ENCODE results near the gene PDE11A.

Gene PDE11A

DNA sequence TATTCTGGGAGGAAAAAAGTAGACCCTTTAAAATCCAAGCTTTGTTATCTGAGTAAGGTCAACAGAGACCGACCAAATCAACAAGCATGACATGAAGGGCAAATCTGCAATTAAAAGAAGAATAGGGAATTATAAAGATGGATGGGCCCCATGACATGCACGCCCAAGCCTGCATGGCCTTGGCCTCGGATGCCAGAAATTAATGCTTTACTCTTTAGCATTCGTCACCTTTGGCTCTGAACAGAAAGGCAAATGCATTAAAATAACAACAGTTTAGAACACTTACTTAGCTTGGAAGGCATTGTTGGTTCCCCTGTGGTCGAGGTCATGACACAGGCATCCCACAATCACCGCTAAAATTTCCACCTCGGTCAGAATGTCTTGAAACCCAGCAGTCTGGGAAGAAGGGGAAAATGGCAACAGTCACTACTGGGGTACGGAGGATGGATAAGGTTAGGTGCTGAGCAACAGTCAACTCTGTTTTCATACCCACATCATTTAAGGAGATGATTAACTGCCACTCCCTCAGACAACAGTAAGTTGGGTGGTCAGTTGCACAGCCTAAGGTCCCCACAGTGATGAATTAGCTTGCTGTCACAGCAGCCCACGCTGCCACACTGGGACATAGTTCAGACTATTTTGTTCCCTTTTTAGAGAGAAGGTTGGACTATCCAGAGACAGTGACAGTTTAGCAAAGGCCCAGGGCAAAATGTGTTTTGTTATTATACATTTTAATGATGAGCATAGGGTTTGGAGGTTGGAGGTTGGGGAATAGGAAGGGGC is 360.9 kb downstream of the PDE11A start:
- H3K4me3 ChIP-seq (ENCODE audit: extremely low read depth, insufficient read depth, low read length, poor library complexity, severe bottlenecking): no peak overlapping the region
- no peaks in the 10 kb centered on the region for H3K4me1 ChIP-seq (ENCODE audit: control insufficient read depth, insufficient read depth, low read length, poor library complexity, severe bottlenecking)
- no peaks in the 10 kb centered on the region for H3K9me3 ChIP-seq (ENCODE audit: control insufficient read depth, low read length)
- WGBS, 2 experiments (ENCODE audit: insufficient coverage in 2 of 2): 72 to 87% methylated on average over 3 to 7 of the region's 9 CpGs
- H3K36me3 ChIP-seq (ENCODE audit: control insufficient read depth, insufficient read depth, low read length): no peaks in the 10 kb centered on the region
- no peak overlapping the region for H3K27ac ChIP-seq (ENCODE audit: low read depth, low read length, severe bottlenecking)

DNA sequence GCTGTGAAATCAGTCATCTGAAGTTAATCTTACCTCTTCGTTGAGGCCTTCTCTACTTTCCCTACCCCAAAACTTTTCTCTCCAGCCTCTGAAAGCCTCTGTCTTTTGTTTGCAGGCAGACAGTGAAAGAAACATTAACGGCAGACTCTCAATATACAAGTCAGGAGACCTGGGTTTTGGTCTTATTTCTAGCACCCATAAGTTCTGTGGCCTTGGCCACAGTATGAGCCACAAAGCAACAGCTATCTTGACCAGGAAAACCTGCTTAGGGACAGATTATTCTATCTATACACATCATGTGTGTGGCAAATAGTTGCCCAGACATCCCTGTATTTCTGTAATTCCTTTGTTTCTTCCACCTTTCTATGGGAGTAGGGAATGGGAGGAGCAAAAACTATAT is 361.7 kb downstream of the PDE11A start:
- no peak overlapping the region for H3K4me3 ChIP-seq (ENCODE audit: extremely low read depth, insufficient read depth, low read length, poor library complexity, severe bottlenecking)
- H3K4me1 ChIP-seq (ENCODE audit: control insufficient read depth, insufficient read depth, low read length, poor library complexity, severe bottlenecking): no peaks in the 10 kb centered on the region
- 100% methylated on average over 1 to 2 of the region's 2 CpGs for WGBS, 2 experiments (ENCODE audit: insufficient coverage in 2 of 2)
- H3K27ac ChIP-seq (ENCODE audit: low read depth, low read length, severe bottlenecking): no peak overlapping the region
- H3K9me3 ChIP-seq (ENCODE audit: control insufficient read depth, low read length): no peaks in the 10 kb centered on the region
- H3K36me3 ChIP-seq (ENCODE audit: control insufficient read depth, insufficient read depth, low read length): no peaks in the 10 kb centered on the region

DNA sequence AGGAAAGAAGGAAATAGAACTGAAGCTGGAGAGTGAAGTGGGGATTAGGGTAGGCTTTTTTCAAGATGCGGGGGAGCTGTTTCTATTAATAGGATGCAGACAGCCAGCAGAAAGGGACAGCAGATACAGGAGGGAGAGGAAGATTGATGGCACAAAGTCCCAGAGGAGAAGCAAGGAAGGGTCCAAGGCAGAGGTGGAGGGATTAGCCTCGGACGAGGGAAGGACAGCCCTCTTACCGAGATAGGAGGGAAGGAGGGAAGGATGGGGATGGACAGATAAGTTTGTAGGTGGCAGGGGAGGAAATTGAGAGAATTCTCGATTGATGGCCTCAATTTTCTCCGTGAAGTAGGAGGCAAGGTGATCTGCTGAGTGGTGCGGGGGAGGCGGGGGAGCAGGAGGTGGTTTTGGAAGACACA is 362.6 kb downstream of the PDE11A start:
- Histone ChIP-seq H3K27ac (ENCODE audit: low read depth, low read length, severe bottlenecking) (no peak overlapping the region), H3K4me3 (ENCODE audit: extremely low read depth, insufficient read depth, low read length, poor library complexity, severe bottlenecking) (no peak overlapping the region), H3K36me3 (ENCODE audit: control insufficient read depth, insufficient read depth, low read length) (no peaks in the 10 kb centered on the region), H3K9me3 (ENCODE audit: control insufficient read depth, low read length) (no peaks in the 10 kb centered on the region), H3K4me1 (ENCODE audit: control insufficient read depth, insufficient read depth, low read length, poor library complexity, severe bottlenecking) (no peaks in the 10 kb centered on the region)
- WGBS, 2 experiments (ENCODE audit: insufficient coverage in 2 of 2): 88 to 94% methylated on average over 8 of the region's 8 CpGs

DNA sequence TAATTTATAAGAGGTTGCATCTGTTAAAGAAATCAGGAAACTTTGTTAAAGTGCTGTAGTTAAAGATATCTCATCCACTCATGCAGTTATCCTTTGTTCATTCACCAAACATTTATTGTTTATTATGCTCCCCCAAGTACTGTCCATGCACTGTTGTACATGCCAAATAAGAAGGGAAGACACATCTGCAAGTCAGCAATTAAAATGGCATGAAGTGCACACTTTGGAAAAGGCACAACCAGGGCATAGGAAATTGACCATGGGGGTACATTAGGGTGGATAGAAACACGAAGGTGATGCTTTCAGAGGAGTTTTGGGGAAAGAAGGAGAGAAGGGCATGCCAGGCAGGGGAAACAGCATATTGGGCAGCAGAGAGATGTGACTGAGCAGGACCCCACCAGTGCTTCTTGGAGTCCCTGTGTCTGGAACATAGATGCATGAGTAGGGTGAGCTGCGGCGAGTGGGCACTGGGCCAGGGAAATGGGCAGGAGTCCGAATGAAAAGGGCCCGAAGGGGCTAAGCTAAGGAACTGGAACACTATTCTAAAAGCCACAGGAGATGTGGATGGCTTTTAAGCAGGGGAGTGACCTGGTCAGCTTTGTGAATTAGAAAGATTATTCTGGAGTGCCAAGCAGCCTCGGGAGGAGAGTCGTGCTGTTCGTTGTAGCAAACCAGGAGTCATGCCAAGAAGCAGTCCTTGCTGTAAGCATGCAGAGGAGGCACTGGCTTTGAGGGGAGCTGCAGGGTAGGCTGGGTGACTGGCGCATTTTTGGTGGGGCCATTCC is 363.7 kb downstream of the PDE11A start:
- no peak overlapping the region for H3K4me3 ChIP-seq (ENCODE audit: extremely low read depth, insufficient read depth, low read length, poor library complexity, severe bottlenecking)
- WGBS, 2 experiments (ENCODE audit: insufficient coverage in 2 of 2): 87% methylated on average over 9 of the region's 9 CpGs
- no peaks in the 10 kb centered on the region for H3K4me1 ChIP-seq (ENCODE audit: control insufficient read depth, insufficient read depth, low read length, poor library complexity, severe bottlenecking)
- no peaks in the 10 kb centered on the region for H3K9me3 ChIP-seq (ENCODE audit: control insufficient read depth, low read length)
- no peak overlapping the region for H3K27ac ChIP-seq (ENCODE audit: low read depth, low read length, severe bottlenecking)
- H3K36me3 ChIP-seq (ENCODE audit: control insufficient read depth, insufficient read depth, low read length): no peaks in the 10 kb centered on the region

DNA sequence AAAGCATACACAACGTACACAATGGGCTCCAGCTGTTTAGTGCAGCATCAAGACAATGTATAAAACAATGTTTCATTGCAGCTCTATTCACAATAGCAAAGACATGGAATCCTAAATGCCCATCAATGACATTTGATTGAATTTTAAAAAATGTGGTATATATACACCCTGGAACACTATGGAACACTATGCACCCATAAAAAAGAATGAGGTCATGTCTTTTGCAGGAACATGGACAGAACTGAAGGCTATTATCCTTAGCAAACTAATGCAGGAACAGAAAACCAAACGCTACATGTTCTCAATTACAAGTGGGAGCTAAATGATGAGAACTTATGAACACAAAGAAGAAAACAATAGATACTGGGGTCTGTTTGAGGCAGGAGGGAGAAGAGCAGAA is 364.5 kb downstream of the PDE11A start:
- H3K4me1 ChIP-seq (ENCODE audit: control insufficient read depth, insufficient read depth, low read length, poor library complexity, severe bottlenecking): no peaks in the 10 kb centered on the region
- no peaks in the 10 kb centered on the region for H3K9me3 ChIP-seq (ENCODE audit: control insufficient read depth, low read length)
- no peaks in the 10 kb centered on the region for H3K36me3 ChIP-seq (ENCODE audit: control insufficient read depth, insufficient read depth, low read length)
- H3K4me3 ChIP-seq (ENCODE audit: extremely low read depth, insufficient read depth, low read length, poor library complexity, severe bottlenecking): no peak overlapping the region
- 82% methylated on average over 1 of the region's 2 CpGs; no CpG with 5 or more reads in 1 of the 2 experiments for WGBS, 2 experiments (ENCODE audit: insufficient coverage in 2 of 2)
- H3K27ac ChIP-seq (ENCODE audit: low read depth, low read length, severe bottlenecking): no peak overlapping the region

DNA sequence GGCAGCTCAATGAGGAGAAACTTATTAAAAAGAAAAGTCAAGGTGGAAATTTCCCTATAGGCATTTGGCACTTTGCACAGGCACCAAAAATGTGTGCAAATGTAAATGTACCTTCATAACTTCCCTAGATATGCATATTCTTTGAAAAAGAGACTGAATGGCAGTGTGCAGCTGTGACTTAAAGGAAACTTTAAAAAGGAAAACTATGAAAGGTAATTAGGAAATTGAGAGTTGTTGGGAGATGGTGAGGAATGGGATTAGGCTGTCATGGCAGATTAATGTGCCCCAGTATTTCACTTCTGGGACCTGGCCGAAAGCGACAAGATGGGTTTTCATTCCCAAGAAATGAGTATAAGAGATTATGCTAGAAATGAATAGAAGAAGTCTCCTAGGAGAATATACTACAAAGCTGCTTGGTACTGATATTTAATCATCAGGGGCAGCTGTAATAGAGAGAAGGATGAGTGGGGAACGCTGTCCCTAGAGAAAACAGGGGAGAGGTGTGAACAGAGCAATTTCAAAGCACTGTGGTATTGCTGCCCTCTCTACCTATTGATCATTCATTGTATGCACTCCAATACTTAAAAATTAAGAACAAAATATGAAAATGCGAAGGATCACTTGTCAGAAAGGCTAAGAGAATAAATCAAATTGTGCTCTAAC is 366.9 kb downstream of the PDE11A start:
- Histone ChIP-seq H3K36me3 (ENCODE audit: control insufficient read depth, insufficient read depth, low read length) (no peaks in the 10 kb centered on the region), H3K4me1 (ENCODE audit: control insufficient read depth, insufficient read depth, low read length, poor library complexity, severe bottlenecking) (no peaks in the 10 kb centered on the region)
- 58 to 72% methylated on average over 2 of the region's 4 CpGs for WGBS, 2 experiments (ENCODE audit: insufficient coverage in 2 of 2)

DNA sequence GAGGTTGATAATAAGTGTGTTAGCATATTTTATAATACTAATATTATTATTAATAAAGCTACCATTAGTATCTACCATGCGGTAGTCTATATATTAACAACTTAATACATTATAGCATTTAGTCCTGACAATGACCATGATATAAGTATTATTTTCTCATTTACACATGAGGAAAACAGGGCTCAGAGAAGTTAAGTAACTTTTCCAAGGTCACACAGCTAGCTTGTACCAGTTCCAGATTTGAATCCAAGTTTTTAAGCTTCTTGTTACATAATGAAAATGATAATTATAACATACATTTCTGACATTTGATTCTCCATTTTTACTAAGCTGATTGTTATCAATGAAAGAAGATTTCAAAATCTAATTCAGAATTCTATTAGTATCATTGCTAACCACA is 369.4 kb downstream of the PDE11A start:
- H3K9me3 ChIP-seq (ENCODE audit: control insufficient read depth, low read length): no peaks in the 10 kb centered on the region
- H3K27ac ChIP-seq (ENCODE audit: low read depth, low read length, severe bottlenecking): no peak overlapping the region
- WGBS, 2 experiments (ENCODE audit: insufficient coverage in 2 of 2): no CpG with 5 or more reads among the region's 1 CpG
- no peaks in the 10 kb centered on the region for H3K4me1 ChIP-seq (ENCODE audit: control insufficient read depth, insufficient read depth, low read length, poor library complexity, severe bottlenecking)
- H3K4me3 ChIP-seq (ENCODE audit: extremely low read depth, insufficient read depth, low read length, poor library complexity, severe bottlenecking): no peak overlapping the region
- H3K36me3 ChIP-seq (ENCODE audit: control insufficient read depth, insufficient read depth, low read length): no peaks in the 10 kb centered on the region

More for the DNA sequence above, 366.9 kb downstream of the PDE11A start:
- H3K9me3 ChIP-seq (ENCODE audit: control insufficient read depth, low read length): no peaks in the 10 kb centered on the region
- H3K27ac ChIP-seq (ENCODE audit: low read depth, low read length, severe bottlenecking): no peak overlapping the region
- H3K4me3 ChIP-seq (ENCODE audit: extremely low read depth, insufficient read depth, low read length, poor library complexity, severe bottlenecking): no peak overlapping the region

DNA sequence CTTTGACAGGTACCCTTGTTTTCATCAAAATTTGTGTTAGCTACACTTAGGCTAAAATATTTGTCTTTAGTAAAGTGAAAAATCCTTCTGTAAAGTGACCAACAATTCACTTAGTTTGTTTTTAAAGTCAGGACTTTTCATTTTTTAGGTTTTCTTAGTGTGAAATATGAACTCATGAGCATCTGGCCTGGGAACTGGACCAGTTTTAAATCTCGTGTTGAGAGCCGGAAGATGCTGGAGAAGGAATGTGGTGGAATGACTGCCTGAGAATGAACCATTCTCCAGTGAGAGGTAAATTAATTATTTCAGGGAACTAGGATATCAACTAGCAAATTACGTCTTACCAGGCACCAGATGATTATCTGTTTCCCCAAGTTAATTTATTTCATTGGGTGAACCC is 374.3 kb downstream of the PDE11A start:
- H3K27ac ChIP-seq (ENCODE audit: low read depth, low read length, severe bottlenecking): no peak overlapping the region
- WGBS, 2 experiments (ENCODE audit: insufficient coverage in 2 of 2): 82 to 100% methylated on average over 2 to 3 of the region's 3 CpGs
- no peak overlapping the region for H3K4me3 ChIP-seq (ENCODE audit: extremely low read depth, insufficient read depth, low read length, poor library complexity, severe bottlenecking)
- no peaks in the 10 kb centered on the region for H3K36me3 ChIP-seq (ENCODE audit: control insufficient read depth, insufficient read depth, low read length)
- H3K9me3 ChIP-seq (ENCODE audit: control insufficient read depth, low read length): no peaks in the 10 kb centered on the region
- no peaks in the 10 kb centered on the region for H3K4me1 ChIP-seq (ENCODE audit: control insufficient read depth, insufficient read depth, low read length, poor library complexity, severe bottlenecking)

DNA sequence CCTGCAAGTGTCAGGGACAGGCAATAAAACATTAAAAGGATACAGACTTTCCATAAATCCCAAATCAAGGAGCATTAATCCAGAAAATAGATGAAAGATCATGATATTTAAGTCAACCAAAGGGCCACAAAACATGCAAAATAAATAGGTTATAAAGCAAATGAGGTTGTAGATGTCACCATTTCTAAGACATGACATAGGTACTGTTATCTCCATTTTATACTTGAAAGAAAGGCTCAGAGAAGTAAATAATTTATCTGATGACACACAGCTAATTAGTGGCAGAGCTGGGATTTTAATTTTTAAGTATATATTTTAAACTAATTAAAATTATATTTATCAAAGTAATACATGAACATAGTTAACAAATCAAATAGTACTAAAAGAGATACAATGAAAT is 378.2 kb downstream of the PDE11A start:
- no peaks in the 10 kb centered on the region for H3K36me3 ChIP-seq (ENCODE audit: control insufficient read depth, insufficient read depth, low read length)
- no peak overlapping the region for H3K27ac ChIP-seq (ENCODE audit: low read depth, low read length, severe bottlenecking)
- H3K4me3 ChIP-seq (ENCODE audit: extremely low read depth, insufficient read depth, low read length, poor library complexity, severe bottlenecking): no peak overlapping the region
- no peaks in the 10 kb centered on the region for H3K4me1 ChIP-seq (ENCODE audit: control insufficient read depth, insufficient read depth, low read length, poor library complexity, severe bottlenecking)
- H3K9me3 ChIP-seq (ENCODE audit: control insufficient read depth, low read length): no peaks in the 10 kb centered on the region

DNA sequence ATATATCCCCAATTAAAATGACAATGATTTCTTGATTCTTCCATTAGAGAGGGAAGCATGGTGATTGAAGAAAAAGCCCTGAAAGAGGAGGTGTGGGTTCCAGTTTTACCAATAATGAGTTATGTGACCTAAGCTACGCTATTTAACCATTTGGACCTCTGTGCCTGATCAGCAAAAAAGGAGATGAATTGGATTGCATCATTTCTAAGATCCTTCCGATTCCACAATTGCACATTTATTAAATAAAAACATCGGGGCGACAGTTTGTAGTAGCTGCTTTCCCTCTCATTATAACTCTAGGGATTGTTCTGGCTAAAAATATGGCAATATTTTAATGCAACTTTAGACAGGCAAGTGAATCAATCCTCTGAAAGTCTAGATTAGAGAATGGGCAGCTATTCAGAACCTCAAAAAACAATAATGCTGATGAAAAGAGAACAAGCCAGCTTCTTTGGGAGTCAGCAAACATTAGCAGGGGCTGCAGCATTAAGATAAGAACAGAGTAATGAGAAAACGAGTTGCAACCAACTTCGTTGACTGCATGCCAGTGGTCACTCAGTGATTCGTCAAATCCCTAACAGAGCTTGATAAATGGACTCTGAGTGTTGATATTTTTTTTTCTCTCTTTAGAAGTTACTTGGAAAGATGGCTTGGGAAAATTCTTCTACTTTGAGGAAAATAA is 378.8 kb downstream of the PDE11A start:
- no peaks in the 10 kb centered on the region for H3K9me3 ChIP-seq (ENCODE audit: control insufficient read depth, low read length)
- no peaks in the 10 kb centered on the region for H3K4me1 ChIP-seq (ENCODE audit: control insufficient read depth, insufficient read depth, low read length, poor library complexity, severe bottlenecking)
- H3K4me3 ChIP-seq (ENCODE audit: extremely low read depth, insufficient read depth, low read length, poor library complexity, severe bottlenecking): no peak overlapping the region
- WGBS, 2 experiments (ENCODE audit: insufficient coverage in 2 of 2): 75 to 78% methylated on average over 2 to 3 of the region's 7 CpGs
- no peak overlapping the region for H3K27ac ChIP-seq (ENCODE audit: low read depth, low read length, severe bottlenecking)
- H3K36me3 ChIP-seq (ENCODE audit: control insufficient read depth, insufficient read depth, low read length): no peaks in the 10 kb centered on the region

Data from mesodermal cell (in vitro differentiated cells).